Mesenchymal stem cell (in vitro differentiated cells and primary cell): ENCODE data around the gene ANKS1B.

ENCODE experiments used
- DNase-seq: peaks from one replicate; pipeline ENCODE4 v3.0.0-alpha.2; 2013
- H2AFZ ChIP-seq: one replicate; pipeline ENCODE4 v1.6.1; 2013; ENCODE audit warnings: low read depth, mild to moderate bottlenecking, control low read depth, inconsistent platforms, low read length, moderate library complexity
- H2AK5ac ChIP-seq: 2 replicates; pipeline ENCODE4 v1.6.1; 2013; ENCODE audit warnings: low read length, moderate library complexity, mild to moderate bottlenecking, inconsistent platforms; ENCODE audit not compliant: severe bottlenecking
- H2BK120ac ChIP-seq: one replicate; pipeline ENCODE4 v1.6.1; 2013; ENCODE audit warnings: low read depth, mild to moderate bottlenecking, inconsistent platforms, low read length, moderate library complexity
- H2BK12ac ChIP-seq, 2 experiments: one replicate each; pipeline ENCODE4 v1.6.1; 2013; ENCODE audit warnings: inconsistent platforms in 2 of 2, low read length in 2 of 2, mild to moderate bottlenecking in 2 of 2, moderate library complexity in 2 of 2, control low read depth in 1 of 2
- H2BK15ac ChIP-seq: one replicate; pipeline ENCODE4 v1.6.1; 2013; ENCODE audit warnings: mild to moderate bottlenecking, low read depth, inconsistent platforms; ENCODE audit not compliant: poor library complexity, severe bottlenecking
- H2BK5ac ChIP-seq: 2 replicates; pipeline ENCODE4 v1.6.1; 2013; ENCODE audit warnings: low read depth, mild to moderate bottlenecking, low read length, control low read depth, inconsistent platforms; ENCODE audit not compliant: poor library complexity, severe bottlenecking
- H3K14ac ChIP-seq, 2 experiments: one replicate each; pipeline ENCODE4 v1.6.1; 2013; ENCODE audit warnings: inconsistent platforms in 2 of 2, low read length in 2 of 2, control low read depth in 1 of 2, mild to moderate bottlenecking in 1 of 2, moderate library complexity in 1 of 2
- H3K18ac ChIP-seq, 2 experiments: one replicate each; pipeline ENCODE4 v1.6.1; 2013; ENCODE audit warnings: inconsistent platforms in 2 of 2, low read length in 2 of 2, control low read depth in 1 of 2, low read depth in 1 of 2, mild to moderate bottlenecking in 1 of 2
- H3K23ac ChIP-seq, 2 experiments: one replicate each; pipeline ENCODE4 v1.6.1; 2013; ENCODE audit warnings: inconsistent platforms in 2 of 2, low read length in 2 of 2, mild to moderate bottlenecking in 2 of 2, moderate library complexity in 2 of 2, control low read depth in 1 of 2
- H3K27ac ChIP-seq: 2 replicates; pipeline ENCODE4 v1.5.1; 2013; ENCODE audit warnings: mild to moderate bottlenecking, moderate library complexity, low read length, control low read depth, inconsistent platforms; ENCODE audit not compliant: poor library complexity, severe bottlenecking
- H3K27me3 ChIP-seq, 2 experiments: 2 replicates each; pipeline versions ENCODE4 v1.6.1 to v1.7.0; 2013; ENCODE audit warnings: low read length in 2 of 2, mild to moderate bottlenecking in 2 of 2, moderate library complexity in 2 of 2, control low read depth in 1 of 2, inconsistent platforms in 1 of 2; ENCODE audit not compliant: control insufficient read depth in 1 of 2, insufficient read depth in 1 of 2
- H3K36me3 ChIP-seq, 2 experiments: 2 replicates each; pipeline versions ENCODE4 v1.6.1 to v1.7.0; 2013; ENCODE audit warnings: low read length in 2 of 2, control low read depth in 1 of 2, inconsistent platforms in 1 of 2, low read depth in 1 of 2, mild to moderate bottlenecking in 1 of 2; ENCODE audit not compliant: insufficient read depth in 2 of 2, control insufficient read depth in 1 of 2
- H3K4ac ChIP-seq, 2 experiments: one replicate each; pipeline ENCODE4 v1.6.1; 2013; ENCODE audit warnings: inconsistent platforms in 2 of 2, low read length in 2 of 2, mild to moderate bottlenecking in 2 of 2, moderate library complexity in 2 of 2, control low read depth in 1 of 2, low read depth in 1 of 2
- H3K4me1 ChIP-seq: 2 replicates; pipeline ENCODE4 v1.6.1; 2013; ENCODE audit warnings: low read depth, low read length, control low read depth; ENCODE audit not compliant: control insufficient read depth, insufficient read depth
- H3K4me2 ChIP-seq: 2 replicates; pipeline ENCODE4 v1.6.1; 2013; ENCODE audit warnings: low read length, mild to moderate bottlenecking, inconsistent platforms; ENCODE audit not compliant: poor library complexity, severe bottlenecking
- H3K4me3 ChIP-seq, 2 experiments: 2 replicates each; pipeline versions ENCODE4 v1.5.1 to v1.7.0; 2013; ENCODE audit warnings: low read length in 2 of 2, mild to moderate bottlenecking in 2 of 2, control low read depth in 1 of 2, low read depth in 1 of 2; ENCODE audit not compliant: insufficient read depth in 1 of 2
- H3K79me1 ChIP-seq: replicated peaks from 2 replicates; pipeline ENCODE4 v1.6.1; 2013; ENCODE audit warnings: mild to moderate bottlenecking, control low read depth, low read length, inconsistent platforms; ENCODE audit not compliant: poor library complexity, severe bottlenecking
- H3K9ac ChIP-seq: 2 replicates; pipeline ENCODE4 v1.7.0; 2013; ENCODE audit warnings: mild to moderate bottlenecking, low read length, moderate library complexity
- H3K9me3 ChIP-seq: 2 replicates; pipeline ENCODE4 v1.7.0; 2013; ENCODE audit warnings: mild to moderate bottlenecking, low read length; ENCODE audit not compliant: control insufficient read depth
- H4K8ac ChIP-seq: one replicate; pipeline ENCODE4 v1.6.1; 2013; ENCODE audit warnings: inconsistent platforms, mild to moderate bottlenecking, low read length, moderate library complexity
- H4K91ac ChIP-seq: one replicate; pipeline ENCODE4 v1.6.1; 2013; ENCODE audit warnings: mild to moderate bottlenecking, low read length, inconsistent platforms
- WGBS: methylation state at CpG from one replicate; pipeline ENCODE4 v1.1.7; 2013; ENCODE audit warnings: mixed read lengths; 5-methylcytosine and 5-hydroxymethylcytosine counted together

The ANKS1B gene

DNA sequence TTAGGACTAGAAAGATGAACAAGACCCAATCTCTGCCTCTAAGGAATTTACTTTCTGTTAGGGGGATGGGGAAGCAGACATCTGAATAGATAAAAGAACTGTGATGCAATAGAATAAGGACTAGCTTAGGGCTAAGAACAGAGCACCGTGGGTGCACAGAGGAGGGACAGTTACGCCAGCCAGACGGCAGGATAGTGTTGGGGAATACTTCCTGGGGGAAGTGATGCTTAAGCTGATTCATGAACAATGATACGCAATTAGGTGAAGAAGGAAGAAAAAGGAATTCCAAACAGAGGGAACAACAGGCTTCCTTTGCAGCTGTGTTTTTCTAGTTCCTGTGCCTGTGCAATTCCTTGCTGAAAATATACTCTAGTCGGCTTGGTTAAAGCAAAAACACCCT, 838.6 kb downstream of the ANKS1B start:
- Histone ChIP-seq H3K23ac (no peak overlapping the region), H3K4me1 (no peaks in the 10 kb centered on the region), H2BK120ac (no peak overlapping the region), H4K91ac (no peak overlapping the region), H3K4me3 (no peak overlapping the region), H3K27me3 (no peaks in the 10 kb centered on the region), H3K9ac (no peak overlapping the region), H3K79me1 (no peaks in the 10 kb centered on the region), H3K4me2 (no peak overlapping the region), H3K36me3 (no peaks in the 10 kb centered on the region), H2BK5ac (no peak overlapping the region), H2AFZ (no peak overlapping the region), H2BK15ac (no peak overlapping the region), H3K27ac (no peak overlapping the region), H2AK5ac (no peak overlapping the region), H3K9me3 (peaks cover 8% of the 10 kb centered on the region), H2BK12ac (no peak overlapping the region), H3K18ac (no peak overlapping the region), H3K4ac (no peak overlapping the region), H4K8ac (no peak overlapping the region), H3K14ac (no peak overlapping the region)
- WGBS, result 69% methylated on average over 5 of the region's 5 CpGs
- no peak for DNase-seq

DNA sequence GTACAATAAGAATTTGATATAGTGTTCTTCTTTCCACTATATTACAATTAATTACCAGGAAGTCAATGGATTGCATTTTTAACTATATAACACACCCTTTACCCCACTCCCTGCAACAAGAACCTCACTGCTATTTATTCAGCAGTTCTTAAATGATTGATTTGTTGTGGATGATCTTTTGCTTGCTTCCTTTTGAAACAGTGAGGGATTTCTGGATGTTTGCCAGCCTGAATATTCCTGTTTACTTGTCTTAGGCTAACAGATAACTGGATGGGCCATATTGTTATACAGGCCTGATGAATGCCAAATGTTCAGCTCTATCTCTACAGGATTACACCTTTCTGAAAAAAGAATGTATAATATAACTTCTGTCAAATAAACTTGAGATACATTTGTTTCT, 842.1 kb downstream of the ANKS1B start:
- H3K79me1 ChIP-seq, result no peaks in the 10 kb centered on the region
- H3K14ac ChIP-seq, result no peak overlapping the region
- peaks cover 8% of the 10 kb centered on the region for H3K9me3 ChIP-seq
- H3K36me3 ChIP-seq, result no peaks in the 10 kb centered on the region
- H3K27me3 ChIP-seq, result no peaks in the 10 kb centered on the region
- H2BK5ac ChIP-seq, result no peak overlapping the region
- no peak overlapping the region for H3K4ac ChIP-seq
- no peak overlapping the region for H3K27ac ChIP-seq
- no peak overlapping the region for H3K4me2 ChIP-seq
- no peaks in the 10 kb centered on the region for H3K4me1 ChIP-seq
- H2AK5ac ChIP-seq, result no peak overlapping the region
- no peak overlapping the region for H2BK12ac ChIP-seq
- no peak overlapping the region for H2AFZ ChIP-seq
- no peak overlapping the region for H4K91ac ChIP-seq
- H2BK15ac ChIP-seq, result no peak overlapping the region
- H3K18ac ChIP-seq, result no peak overlapping the region
- H2BK120ac ChIP-seq, result no peak overlapping the region
- no peak overlapping the region for H3K23ac ChIP-seq
- no peak overlapping the region for H3K9ac ChIP-seq
- H4K8ac ChIP-seq, result no peak overlapping the region
- H3K4me3 ChIP-seq, result no peak overlapping the region
- DNase-seq, result no peak

DNA sequence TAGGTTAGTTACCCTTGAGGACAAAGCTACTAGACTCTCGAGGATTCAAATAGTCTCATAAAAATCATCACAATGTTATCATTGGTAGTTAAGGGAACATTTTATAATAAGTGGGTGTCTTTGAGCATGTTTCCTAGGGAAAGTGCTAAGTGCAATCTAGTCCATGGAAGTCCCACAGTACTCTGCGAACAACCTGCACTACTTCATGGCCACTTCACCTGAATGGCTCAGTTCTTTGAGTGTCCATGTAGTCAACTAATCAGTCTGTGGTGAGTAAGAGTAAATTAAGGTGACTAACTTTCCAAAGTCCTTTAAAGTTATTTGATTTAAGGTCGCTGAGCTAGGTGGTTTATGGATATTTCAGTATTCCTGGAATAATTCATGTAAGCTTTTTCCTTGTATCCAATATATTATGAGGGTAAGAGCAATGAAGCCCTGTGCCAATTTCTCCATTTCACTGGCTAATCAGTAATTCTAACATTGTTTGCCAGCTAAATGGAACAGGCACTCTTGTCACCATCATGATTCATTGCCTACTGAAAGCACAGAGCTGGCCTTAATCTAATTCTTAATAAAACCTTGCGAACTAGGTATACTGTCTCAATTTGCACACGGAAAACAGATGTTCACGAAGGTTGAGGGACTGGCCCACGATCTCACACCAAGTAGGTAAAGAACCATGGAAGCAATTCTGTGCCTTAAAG, 844.6 kb downstream of the ANKS1B start:
- no peak overlapping the region for H3K9ac ChIP-seq
- no peak overlapping the region for H3K23ac ChIP-seq
- no peak overlapping the region for H3K4me2 ChIP-seq
- H3K14ac ChIP-seq, result no peak overlapping the region
- no peaks in the 10 kb centered on the region for H3K27me3 ChIP-seq
- no peaks in the 10 kb centered on the region for H3K79me1 ChIP-seq
- no peaks in the 10 kb centered on the region for H3K36me3 ChIP-seq
- no peak overlapping the region for H3K18ac ChIP-seq
- H2BK12ac ChIP-seq, result no peak overlapping the region
- H2BK5ac ChIP-seq, result no peak overlapping the region
- H3K27ac ChIP-seq, result no peak overlapping the region
- no peak overlapping the region for H3K4ac ChIP-seq
- no peak overlapping the region for H3K4me3 ChIP-seq
- no peak overlapping the region for H4K91ac ChIP-seq
- H3K9me3 ChIP-seq, result peaks cover 8% of the 10 kb centered on the region
- H2AK5ac ChIP-seq, result no peak overlapping the region
- WGBS, result 83% methylated on average over 6 of the region's 7 CpGs
- H3K4me1 ChIP-seq, result no peaks in the 10 kb centered on the region
- no peak overlapping the region for H2BK120ac ChIP-seq
- H4K8ac ChIP-seq, result no peak overlapping the region
- no peak overlapping the region for H2BK15ac ChIP-seq
- H2AFZ ChIP-seq, result no peak overlapping the region
- DNase-seq, result no peak

DNA sequence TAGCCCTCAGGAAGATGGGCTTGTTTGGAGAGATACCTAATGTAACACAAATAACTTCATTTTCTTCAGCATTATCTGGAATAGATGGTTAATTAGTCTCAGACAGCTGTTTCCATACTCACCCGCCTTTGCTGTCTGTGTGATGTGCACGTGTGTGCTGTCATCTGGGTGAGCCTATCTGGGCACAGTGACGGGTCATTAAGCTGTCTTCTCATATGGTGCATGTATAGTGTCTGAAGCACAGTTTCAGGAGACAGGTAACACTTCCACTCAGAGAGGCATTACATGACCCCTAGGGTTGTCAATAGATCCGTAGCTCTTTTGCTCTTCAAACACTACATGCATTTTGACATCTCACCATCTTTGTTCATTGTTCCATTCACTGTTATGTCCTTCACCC, 846.3 kb downstream of the ANKS1B start:
- Histone ChIP-seq H3K27ac (no peak overlapping the region), H3K4ac (no peak overlapping the region), H3K23ac (no peak overlapping the region), H3K4me1 (no peaks in the 10 kb centered on the region), H3K79me1 (no peaks in the 10 kb centered on the region), H2BK15ac (no peak overlapping the region), H3K4me2 (no peak overlapping the region), H2AK5ac (no peak overlapping the region), H3K4me3 (no peak overlapping the region), H3K14ac (no peak overlapping the region), H2BK120ac (no peak overlapping the region), H4K8ac (no peak overlapping the region), H2BK5ac (no peak overlapping the region), H4K91ac (no peak overlapping the region), H3K18ac (no peak overlapping the region), H2AFZ (no peak overlapping the region), H3K9ac (no peak overlapping the region), H2BK12ac (no peak overlapping the region), H3K27me3 (no peaks in the 10 kb centered on the region), H3K9me3 (peaks cover 6% of the 10 kb centered on the region), H3K36me3 (no peaks in the 10 kb centered on the region)
- no peak for DNase-seq
- 73% methylated on average over 4 of the region's 4 CpGs for WGBS
